WTC11 (cell line): ENCODE measurements around the gene IGFBP4. TPM values are rescaled to one million over a fixed set of nuclear protein-coding genes. Genes with fewer than 3 reads are reported as not detected.

Experiments
- ATF1 ChIP-seq: sonication (generic); formaldehyde crosslinking; IDR thresholded peaks from 2 replicates; pipeline ENCODE4 v1.8.1; 2023; ENCODE audit warnings: mild to moderate bottlenecking, moderate library complexity, missing genetic modification reagents
- ATF2 ChIP-seq: sonication (generic); formaldehyde crosslinking; IDR thresholded peaks from 2 replicates; pipeline ENCODE4 v1.8.1; 2022; ENCODE audit warnings: low read depth, missing genetic modification reagents, borderline replicate concordance
- CTCF ChIP-seq: fragments of 200-600 bp; IDR thresholded peaks from 2 replicates; pipeline ENCODE4 v1.8.0; 2022; ENCODE audit warnings: antibody characterized with exemption
- FOXK1 ChIP-seq: sonication (generic); formaldehyde crosslinking; IDR thresholded peaks from 2 replicates; pipeline ENCODE4 v1.8.0; 2022; ENCODE audit warnings: mild to moderate bottlenecking, moderate library complexity, missing genetic modification reagents
- IRF1 ChIP-seq: sonication (generic); formaldehyde crosslinking; IDR thresholded peaks from 2 replicates; pipeline ENCODE4 v1.8.0; 2023; ENCODE audit warnings: missing genetic modification reagents
- NFATC4 ChIP-seq: fragments of 250-450 bp; sonication (Bioruptor Pico); IDR thresholded peaks from 2 replicates; pipeline ENCODE4 v1.9.0; 2021; ENCODE audit warnings: mild to moderate bottlenecking
- NFYB ChIP-seq: sonication (generic); formaldehyde crosslinking; conservative IDR thresholded peaks from 2 replicates; pipeline ENCODE4 v1.8.0; 2022; ENCODE audit warnings: low read depth, missing genetic modification reagents
- NR1H2 ChIP-seq: sonication (generic); formaldehyde crosslinking; IDR thresholded peaks from 2 replicates; pipeline ENCODE4 v1.9.0; 2021; ENCODE audit warnings: mild to moderate bottlenecking, moderate library complexity, missing genetic modification reagents
- NR2C2 ChIP-seq: sonication (generic); formaldehyde crosslinking; IDR thresholded peaks from 2 replicates; pipeline ENCODE4 v1.8.0; 2022; ENCODE audit warnings: mild to moderate bottlenecking, missing genetic modification reagents
- PREB ChIP-seq: sonication (generic); formaldehyde crosslinking; IDR thresholded peaks from 2 replicates; pipeline ENCODE4 v1.8.1; 2022; ENCODE audit warnings: mild to moderate bottlenecking, missing genetic modification reagents, moderate library complexity, borderline replicate concordance
- RORB ChIP-seq: fragments of 250-450 bp; sonication (Bioruptor Pico); IDR thresholded peaks from 2 replicates; pipeline ENCODE4 v1.9.0; 2021; ENCODE audit warnings: mild to moderate bottlenecking
- SMAD4 ChIP-seq: sonication (generic); formaldehyde crosslinking; IDR thresholded peaks from 2 replicates; pipeline ENCODE4 v1.8.0; 2022; ENCODE audit warnings: mild to moderate bottlenecking, missing genetic modification reagents
- SOX15 ChIP-seq: fragments of 250-450 bp; sonication (Bioruptor Pico); IDR thresholded peaks from 2 replicates; pipeline ENCODE4 v1.9.0; 2021; ENCODE audit warnings: mild to moderate bottlenecking
- ZNF317 ChIP-seq: sonication (generic); formaldehyde crosslinking; IDR thresholded peaks from 2 replicates; pipeline ENCODE4 v1.8.1; 2023; ENCODE audit warnings: low read depth, mild to moderate bottlenecking, moderate library complexity, missing genetic modification reagents, borderline replicate concordance
- ZNF396 ChIP-seq: fragments of 250-450 bp; sonication (Bioruptor Pico); IDR thresholded peaks from 2 replicates; pipeline ENCODE4 v1.8.0; 2021; ENCODE audit warnings: mild to moderate bottlenecking, moderate library complexity, borderline replicate concordance
- ZNF416 ChIP-seq: fragments of 250-450 bp; sonication (Bioruptor Pico); IDR thresholded peaks from 2 replicates; pipeline ENCODE4 v1.9.0; 2021; ENCODE audit warnings: mild to moderate bottlenecking, inconsistent platforms
- ZNF532 ChIP-seq: fragments of 250-450 bp; sonication (Bioruptor Pico); IDR thresholded peaks from 2 replicates; pipeline ENCODE4 v1.9.0; 2021; ENCODE audit warnings: mild to moderate bottlenecking, borderline replicate concordance
- ZSCAN18 ChIP-seq: fragments of 250-450 bp; sonication (Bioruptor Pico); IDR thresholded peaks from 2 replicates; pipeline ENCODE4 v2.1.2; 2022; ENCODE audit warnings: mild to moderate bottlenecking, moderate library complexity
- total RNA-seq: library from RNA; stranded (reverse); gene quantifications from 3 replicates; pipeline ENCODE4 v1.2.3, GENCODE V29; 2021
- TF ChIP-seq, protein P1 (sequence below): sonication (generic); formaldehyde crosslinking; IDR thresholded peaks from 2 replicates; pipeline ENCODE4 v1.8.1; 2022; ENCODE audit warnings: low read depth, mild to moderate bottlenecking, moderate library complexity, missing genetic modification reagents, borderline replicate concordance
- TF ChIP-seq, protein P2 (sequence below): sonication (generic); formaldehyde crosslinking; IDR thresholded peaks from 2 replicates; pipeline ENCODE4 v1.8.0; 2023; ENCODE audit warnings: mild to moderate bottlenecking, missing genetic modification reagents
- TF ChIP-seq, protein P3 (sequence below): sonication (generic); formaldehyde crosslinking; IDR thresholded peaks from 2 replicates; pipeline ENCODE4 v1.8.1; 2023; ENCODE audit warnings: mild to moderate bottlenecking, missing genetic modification reagents

IGFBP4 gene
- total RNA-seq, 1 experiment from 2014 or later = 172 TPM

GRCh38 chr17:40417609-40418427 is 25.4 kb upstream of the IGFBP4 start, which contains the start of gene TOP2A (continued):
- TF ChIP-seq, protein P1, sequence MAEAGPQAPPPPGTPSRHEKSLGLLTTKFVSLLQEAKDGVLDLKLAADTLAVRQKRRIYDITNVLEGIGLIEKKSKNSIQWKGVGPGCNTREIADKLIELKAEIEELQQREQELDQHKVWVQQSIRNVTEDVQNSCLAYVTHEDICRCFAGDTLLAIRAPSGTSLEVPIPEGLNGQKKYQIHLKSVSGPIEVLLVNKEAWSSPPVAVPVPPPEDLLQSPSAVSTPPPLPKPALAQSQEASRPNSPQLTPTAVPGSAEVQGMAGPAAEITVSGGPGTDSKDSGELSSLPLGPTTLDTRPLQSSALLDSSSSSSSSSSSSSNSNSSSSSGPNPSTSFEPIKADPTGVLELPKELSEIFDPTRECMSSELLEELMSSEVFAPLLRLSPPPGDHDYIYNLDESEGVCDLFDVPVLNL (CRISPR knock-in tag) = no peak
- TF ChIP-seq, protein P2, sequence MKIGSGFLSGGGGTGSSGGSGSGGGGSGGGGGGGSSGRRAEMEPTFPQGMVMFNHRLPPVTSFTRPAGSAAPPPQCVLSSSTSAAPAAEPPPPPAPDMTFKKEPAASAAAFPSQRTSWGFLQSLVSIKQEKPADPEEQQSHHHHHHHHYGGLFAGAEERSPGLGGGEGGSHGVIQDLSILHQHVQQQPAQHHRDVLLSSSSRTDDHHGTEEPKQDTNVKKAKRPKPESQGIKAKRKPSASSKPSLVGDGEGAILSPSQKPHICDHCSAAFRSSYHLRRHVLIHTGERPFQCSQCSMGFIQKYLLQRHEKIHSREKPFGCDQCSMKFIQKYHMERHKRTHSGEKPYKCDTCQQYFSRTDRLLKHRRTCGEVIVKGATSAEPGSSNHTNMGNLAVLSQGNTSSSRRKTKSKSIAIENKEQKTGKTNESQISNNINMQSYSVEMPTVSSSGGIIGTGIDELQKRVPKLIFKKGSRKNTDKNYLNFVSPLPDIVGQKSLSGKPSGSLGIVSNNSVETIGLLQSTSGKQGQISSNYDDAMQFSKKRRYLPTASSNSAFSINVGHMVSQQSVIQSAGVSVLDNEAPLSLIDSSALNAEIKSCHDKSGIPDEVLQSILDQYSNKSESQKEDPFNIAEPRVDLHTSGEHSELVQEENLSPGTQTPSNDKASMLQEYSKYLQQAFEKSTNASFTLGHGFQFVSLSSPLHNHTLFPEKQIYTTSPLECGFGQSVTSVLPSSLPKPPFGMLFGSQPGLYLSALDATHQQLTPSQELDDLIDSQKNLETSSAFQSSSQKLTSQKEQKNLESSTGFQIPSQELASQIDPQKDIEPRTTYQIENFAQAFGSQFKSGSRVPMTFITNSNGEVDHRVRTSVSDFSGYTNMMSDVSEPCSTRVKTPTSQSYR (CRISPR knock-in tag) = no peak
- no peak for TF ChIP-seq SMAD4 (CRISPR knock-in tag)
- no peak for TF ChIP-seq ATF2 (CRISPR knock-in tag)
- TF ChIP-seq ZNF396 = no peak
- TF ChIP-seq ZNF532 (CRISPR knock-in tag) = no peak
- 0 out of 2 replicates have a peak, but pooled peaks have one; percentile 50 for TF ChIP-seq ZNF416 (CRISPR knock-in tag)
- TF ChIP-seq RORB (CRISPR knock-in tag) = no peak
- TF ChIP-seq, protein P3, sequence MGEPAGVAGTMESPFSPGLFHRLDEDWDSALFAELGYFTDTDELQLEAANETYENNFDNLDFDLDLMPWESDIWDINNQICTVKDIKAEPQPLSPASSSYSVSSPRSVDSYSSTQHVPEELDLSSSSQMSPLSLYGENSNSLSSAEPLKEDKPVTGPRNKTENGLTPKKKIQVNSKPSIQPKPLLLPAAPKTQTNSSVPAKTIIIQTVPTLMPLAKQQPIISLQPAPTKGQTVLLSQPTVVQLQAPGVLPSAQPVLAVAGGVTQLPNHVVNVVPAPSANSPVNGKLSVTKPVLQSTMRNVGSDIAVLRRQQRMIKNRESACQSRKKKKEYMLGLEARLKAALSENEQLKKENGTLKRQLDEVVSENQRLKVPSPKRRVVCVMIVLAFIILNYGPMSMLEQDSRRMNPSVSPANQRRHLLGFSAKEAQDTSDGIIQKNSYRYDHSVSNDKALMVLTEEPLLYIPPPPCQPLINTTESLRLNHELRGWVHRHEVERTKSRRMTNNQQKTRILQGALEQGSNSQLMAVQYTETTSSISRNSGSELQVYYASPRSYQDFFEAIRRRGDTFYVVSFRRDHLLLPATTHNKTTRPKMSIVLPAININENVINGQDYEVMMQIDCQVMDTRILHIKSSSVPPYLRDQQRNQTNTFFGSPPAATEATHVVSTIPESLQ (CRISPR knock-in tag) = no peak
- no peak for TF ChIP-seq NFATC4 (CRISPR knock-in tag)
- peak; percentile 98 for TF ChIP-seq NFYB (CRISPR knock-in tag)
- no peak for TF ChIP-seq PREB (CRISPR knock-in tag)
- no peak for TF ChIP-seq CTCF
- no peak for TF ChIP-seq ZSCAN18 (CRISPR knock-in tag)
- no peak for TF ChIP-seq IRF1 (CRISPR knock-in tag)
- TF ChIP-seq NR1H2 = no peak
- peak; percentile 17; the same call in 1 of the 2 replicates for TF ChIP-seq ZNF317 (CRISPR knock-in tag)
- no peak for TF ChIP-seq NR2C2
- no peak for TF ChIP-seq SOX15 (CRISPR knock-in tag)
- no peak for TF ChIP-seq ATF1
- TF ChIP-seq FOXK1 (CRISPR knock-in tag) = no peak; the same call in 1 of the 2 replicates
